ENCODE results near the gene C2orf78.
A peak's percentile ranks its signal among the peaks of the same experiment; 100 is the strongest.

C2orf78 gene

DNA sequence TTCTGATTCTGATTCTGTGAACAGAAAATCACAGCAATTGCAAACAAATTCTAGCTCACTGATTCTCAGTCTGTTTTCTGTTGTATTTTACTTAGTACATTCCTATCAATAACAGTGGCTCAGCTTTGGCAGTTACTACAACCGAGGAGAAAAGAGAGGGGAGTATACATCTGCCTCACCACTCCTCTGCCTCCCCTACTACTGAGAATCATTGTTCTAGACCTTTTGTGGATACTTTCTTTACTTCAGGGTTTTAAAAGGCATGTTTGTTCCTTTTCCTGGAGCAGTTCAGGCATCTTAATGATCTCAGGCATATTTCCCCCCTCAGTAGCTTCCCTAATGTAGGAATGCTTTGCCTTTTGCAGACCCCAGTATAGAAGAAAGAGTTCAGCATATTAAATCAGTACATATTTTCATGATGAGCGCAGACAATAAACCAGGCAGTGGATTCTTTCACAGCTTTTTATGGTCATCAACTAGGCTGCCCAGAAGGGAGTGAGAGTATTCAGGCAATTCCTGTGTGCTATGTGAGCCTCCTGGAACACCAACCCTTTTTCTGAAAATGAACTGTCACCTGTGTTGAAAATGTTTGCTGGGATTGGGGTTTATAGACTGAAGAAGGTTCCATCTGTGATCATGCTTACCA lies 55.0 kb downstream of the C2orf78 start:
- no peak for DNase-seq

DNA sequence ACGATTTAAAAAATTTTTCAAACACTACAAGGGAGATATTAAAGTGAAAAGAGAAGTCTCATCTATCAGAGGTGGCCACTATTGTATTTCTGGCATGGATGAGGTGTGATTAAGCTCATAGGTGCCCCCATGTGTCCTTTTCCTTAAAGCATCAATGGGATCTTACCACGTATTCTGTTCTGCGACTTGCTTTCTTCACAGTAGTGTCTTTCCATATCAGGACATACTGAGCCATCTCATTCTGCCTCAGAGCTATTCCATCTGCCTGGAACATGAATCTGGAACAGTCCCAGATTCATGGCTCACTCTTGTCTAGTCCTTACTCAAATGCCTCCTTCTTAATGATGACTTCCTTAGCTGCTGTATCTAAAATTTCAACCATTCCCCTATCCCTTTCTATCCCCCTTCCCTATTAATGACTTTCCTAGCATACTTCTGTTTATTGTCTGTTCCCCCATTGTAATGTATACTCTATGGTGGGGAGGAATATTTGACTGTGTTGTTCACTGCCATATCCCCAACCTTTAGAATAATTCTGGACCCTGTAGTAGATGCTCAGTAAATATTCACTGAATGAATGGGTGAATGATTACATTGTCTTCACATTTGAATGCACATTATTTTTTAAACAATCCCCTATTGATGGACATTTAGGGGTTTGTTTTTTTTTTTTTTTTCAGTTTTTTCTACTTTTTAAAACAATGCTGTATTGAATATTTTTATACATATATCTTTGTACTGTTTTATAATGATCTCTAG lies 55.8 kb downstream of the C2orf78 start:
- DNase-seq = no peak

- no peak for DNase-seq
Observed at GRCh38 chr2:73841912-73842738, 58.1 kb downstream of the C2orf78 start.

DNA sequence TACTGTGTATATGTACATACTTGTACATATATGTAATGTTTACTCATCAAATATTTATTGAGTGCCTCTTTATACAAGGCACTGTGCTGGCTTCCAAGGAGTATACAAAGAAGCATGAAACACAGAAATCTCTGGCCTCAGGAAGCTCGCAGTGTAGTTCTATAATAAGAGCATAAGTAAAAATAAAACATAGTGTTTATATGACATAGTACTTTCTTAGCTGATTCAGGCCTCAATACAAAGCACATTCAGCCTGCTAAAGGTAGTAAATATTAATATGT lies 58.7 kb downstream of the C2orf78 start:
- DNase-seq = no peak

DNA sequence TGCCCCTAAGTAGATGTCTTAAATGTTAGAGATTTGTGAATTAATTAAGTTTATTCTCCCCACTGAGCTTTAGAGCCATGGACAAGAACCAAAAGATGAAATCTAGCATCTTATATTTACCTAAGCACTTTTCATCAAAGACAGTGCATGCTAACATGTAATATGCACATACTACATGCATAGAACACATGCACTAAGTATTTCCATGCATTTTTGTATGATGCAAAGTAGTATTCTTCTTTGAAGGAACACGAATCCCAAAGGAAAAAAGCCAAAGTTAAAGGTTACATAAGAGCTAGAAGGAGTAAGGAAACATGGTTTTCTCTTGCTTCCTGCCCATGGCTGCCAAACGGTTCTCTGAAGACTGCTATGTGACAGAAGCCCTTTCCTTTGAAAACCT lies 60.1 kb downstream of the C2orf78 start:
- no peak for DNase-seq

GRCh38 chr2:73850009-73850408 lies 66.0 kb downstream of the C2orf78 start:
- no peak for DNase-seq

DNA sequence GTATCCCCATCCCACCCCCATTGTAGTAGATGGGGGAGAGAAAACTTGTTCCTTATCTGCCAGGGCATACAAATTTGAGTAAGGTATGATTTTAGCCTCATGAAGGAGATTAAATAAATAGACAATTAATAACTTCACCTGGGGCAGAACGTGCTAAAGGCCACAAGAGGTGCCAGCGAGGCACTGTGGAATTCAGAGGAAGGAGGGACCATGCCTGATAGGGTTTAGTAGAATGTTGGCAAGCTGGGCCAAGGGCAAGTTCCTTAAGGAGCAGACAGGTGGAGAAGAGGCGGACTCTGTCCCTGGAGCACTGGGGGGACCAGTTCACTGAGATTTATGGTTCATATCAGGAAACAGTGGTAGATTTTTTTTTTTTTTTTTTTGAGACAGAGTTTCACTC lies 67.3 kb downstream of the C2orf78 start:
- DNase-seq = no peak

- peak in 1 of 2 donors; percentile 31 for DNase-seq
Observed at GRCh38 chr2:73852020-73852419, 68.0 kb downstream of the C2orf78 start.

DNA sequence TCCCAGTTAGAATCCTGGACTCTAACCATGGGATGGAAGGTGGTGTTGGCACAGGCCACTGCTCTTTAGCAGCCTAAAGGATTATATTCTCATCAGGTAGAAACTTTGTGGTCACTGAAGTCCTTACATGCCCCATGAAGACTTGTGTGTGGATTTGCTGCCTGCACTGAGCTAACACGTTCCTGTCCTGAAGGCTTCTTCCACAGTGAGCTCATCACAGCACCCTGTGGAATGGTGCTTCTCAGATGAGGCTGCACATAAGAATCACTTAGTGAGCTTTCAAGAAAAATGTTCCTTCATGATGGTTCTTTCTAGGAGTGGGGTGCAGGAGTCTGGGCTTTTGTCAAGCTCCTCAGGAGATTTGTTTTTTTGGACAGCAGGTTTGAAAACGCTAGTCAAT lies 71.5 kb downstream of the C2orf78 start:
- DNase-seq = no peak

DNA sequence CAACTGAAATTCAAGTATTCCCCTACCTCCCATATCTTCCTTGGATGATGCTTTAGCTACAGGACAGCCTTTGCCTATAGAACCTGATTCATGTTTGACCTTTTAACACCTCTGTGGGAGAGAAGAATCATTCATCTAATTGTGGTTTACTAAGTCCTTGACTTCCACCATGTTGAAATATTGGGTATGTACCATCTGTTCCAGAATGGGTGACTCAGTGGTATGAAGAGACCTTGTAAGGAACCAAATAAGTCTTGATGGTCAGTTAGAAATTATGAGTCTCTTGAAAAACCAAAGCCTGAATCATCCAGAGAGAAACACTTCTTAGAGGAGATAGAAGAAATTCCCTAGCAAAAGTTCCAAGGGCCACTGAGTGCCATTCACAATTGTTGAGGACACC lies 72.2 kb downstream of the C2orf78 start:
- DNase-seq = no peak

DNA sequence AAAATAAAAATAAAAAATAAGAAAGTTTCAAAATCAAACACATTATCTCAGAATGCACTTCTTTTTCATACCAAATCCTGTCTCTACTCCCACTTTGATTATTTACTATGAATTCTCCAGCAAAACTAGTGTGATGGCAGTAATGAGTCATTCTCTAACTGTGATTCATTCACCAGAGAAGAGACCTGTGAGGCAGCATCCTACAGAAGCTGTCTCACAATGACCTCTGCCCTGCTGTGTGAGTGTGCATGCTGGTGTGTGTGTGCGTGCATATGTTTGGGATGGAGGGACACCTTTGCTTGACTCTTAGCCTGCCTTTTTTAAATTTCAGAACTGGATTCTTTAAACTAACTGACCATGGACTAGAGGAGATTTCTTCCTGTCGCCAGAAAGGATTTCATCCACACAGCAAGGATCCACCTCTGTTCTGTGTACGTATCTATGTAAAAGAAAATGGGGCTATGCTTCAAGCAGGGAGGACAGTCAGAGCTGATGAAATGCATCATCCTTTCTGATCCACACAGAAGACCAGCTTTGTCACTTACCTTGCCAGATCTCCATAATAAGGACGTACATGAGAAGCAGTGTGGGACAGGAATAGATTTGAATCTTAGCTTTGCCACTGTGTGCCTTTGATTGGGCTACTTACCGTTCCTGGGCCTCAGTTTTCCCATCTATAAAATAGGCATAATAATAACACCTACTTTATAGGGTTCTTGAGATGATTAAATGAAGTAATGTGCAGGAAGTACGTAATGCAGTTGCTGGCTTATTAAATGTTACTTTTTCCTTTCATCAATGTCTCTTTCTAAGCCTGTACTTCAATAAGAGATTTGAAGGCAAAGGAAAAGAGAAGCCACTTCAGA lies 76.0 kb downstream of the C2orf78 start:
- DNase-seq = peak in 1 of 2 donors; percentile 7

DNA sequence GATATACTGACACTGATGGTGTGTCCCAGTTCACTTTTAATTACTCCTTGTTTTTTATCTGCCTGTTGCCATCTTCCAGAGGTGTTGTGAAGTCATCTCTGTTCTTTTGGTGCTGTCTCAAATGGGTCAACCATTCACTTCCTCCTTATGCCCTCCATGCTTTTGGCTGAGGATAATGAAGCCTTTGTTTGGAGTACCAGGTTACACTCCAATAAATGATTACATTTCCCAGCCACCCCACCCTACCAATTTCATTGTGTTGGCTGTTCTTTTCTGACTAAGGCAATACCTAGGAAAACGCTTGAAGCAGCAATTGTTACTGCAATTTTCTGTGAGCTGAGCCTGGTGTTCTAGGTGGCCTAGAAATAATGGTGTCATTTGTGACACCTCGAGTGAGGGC lies 79.0 kb downstream of the C2orf78 start:
- no peak for DNase-seq
